HepG2 (cell line): Measurements from ENCODE around the gene VMO1.

Experiments used
- FOXA3 ChIP-seq: IDR thresholded peaks from 2 replicates; pipeline ENCODE4 v1.6.1; 2016; ENCODE audit warnings: missing genetic modification reagents, missing compliant biosample characterization
- FOXM1 ChIP-seq: sonication (generic); formaldehyde crosslinking; IDR thresholded peaks from 2 replicates; pipeline ENCODE4 v1.5.0; 2020; ENCODE audit warnings: missing genetic modification reagents
- GTF2F1 ChIP-seq: fragments of 150-350 bp; IDR thresholded peaks from 2 replicates; pipeline ENCODE4 v1.6.1; 2014; ENCODE audit warnings: low read length
- ZBTB7A ChIP-seq: sonication (generic); formaldehyde crosslinking; IDR thresholded peaks from 2 replicates; pipeline ENCODE4 v1.8.0; 2022; ENCODE audit warnings: mild to moderate bottlenecking, missing genetic modification reagents
- TF ChIP-seq, protein P1 (sequence below): sonication (generic); formaldehyde crosslinking; IDR thresholded peaks from 2 replicates; pipeline ENCODE4 v1.5.0; 2020; ENCODE audit warnings: mild to moderate bottlenecking, missing genetic modification reagents, moderate library complexity
- TF ChIP-seq, protein P2 (sequence below): sonication (generic); formaldehyde crosslinking; IDR thresholded peaks from 2 replicates; pipeline ENCODE4 v1.4.0; 2020; ENCODE audit warnings: missing genetic modification reagents, borderline replicate concordance
- TF ChIP-seq, protein P3 (sequence below): sonication (generic); formaldehyde crosslinking; conservative IDR thresholded peaks from 2 replicates; pipeline ENCODE4 v1.4.0; 2020; ENCODE audit warnings: mild to moderate bottlenecking, missing genetic modification reagents, moderate library complexity
- TF ChIP-seq, protein P4 (sequence below): sonication (generic); formaldehyde crosslinking; IDR thresholded peaks from 2 replicates; pipeline ENCODE4 v1.8.1; 2023; ENCODE audit warnings: mild to moderate bottlenecking, missing genetic modification reagents
- TF ChIP-seq, protein P5 (sequence below): sonication (generic); formaldehyde crosslinking; IDR thresholded peaks from 2 replicates; pipeline ENCODE4 v1.4.0; 2020; ENCODE audit warnings: mild to moderate bottlenecking, low read depth, missing genetic modification reagents
- TF ChIP-seq, protein P6 (sequence below): sonication (generic); formaldehyde crosslinking; IDR thresholded peaks from 2 replicates; pipeline ENCODE4 v1.8.0; 2022; ENCODE audit warnings: low read depth, missing genetic modification reagents

DNA sequence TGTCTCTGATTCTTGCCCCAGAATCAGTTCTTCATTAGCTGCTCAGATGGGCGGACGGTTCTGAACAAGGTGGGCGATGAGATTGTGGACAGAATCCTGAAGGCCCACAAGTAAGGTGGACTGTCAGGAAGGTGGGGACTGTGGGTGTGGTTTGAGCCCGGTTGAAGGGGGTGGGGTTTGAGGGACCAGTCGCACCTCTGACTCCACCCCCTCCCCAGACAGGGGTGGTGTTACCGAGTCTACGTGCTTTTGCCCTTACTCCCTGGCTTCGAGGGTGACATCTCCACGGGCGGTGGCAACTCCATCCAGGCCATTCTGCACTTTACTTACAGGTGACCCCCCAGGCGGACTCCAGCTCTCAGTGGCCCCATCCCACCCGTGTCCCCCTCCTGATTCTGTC, 32.1 kb upstream of the VMO1 start:
- TF ChIP-seq, protein P1, sequence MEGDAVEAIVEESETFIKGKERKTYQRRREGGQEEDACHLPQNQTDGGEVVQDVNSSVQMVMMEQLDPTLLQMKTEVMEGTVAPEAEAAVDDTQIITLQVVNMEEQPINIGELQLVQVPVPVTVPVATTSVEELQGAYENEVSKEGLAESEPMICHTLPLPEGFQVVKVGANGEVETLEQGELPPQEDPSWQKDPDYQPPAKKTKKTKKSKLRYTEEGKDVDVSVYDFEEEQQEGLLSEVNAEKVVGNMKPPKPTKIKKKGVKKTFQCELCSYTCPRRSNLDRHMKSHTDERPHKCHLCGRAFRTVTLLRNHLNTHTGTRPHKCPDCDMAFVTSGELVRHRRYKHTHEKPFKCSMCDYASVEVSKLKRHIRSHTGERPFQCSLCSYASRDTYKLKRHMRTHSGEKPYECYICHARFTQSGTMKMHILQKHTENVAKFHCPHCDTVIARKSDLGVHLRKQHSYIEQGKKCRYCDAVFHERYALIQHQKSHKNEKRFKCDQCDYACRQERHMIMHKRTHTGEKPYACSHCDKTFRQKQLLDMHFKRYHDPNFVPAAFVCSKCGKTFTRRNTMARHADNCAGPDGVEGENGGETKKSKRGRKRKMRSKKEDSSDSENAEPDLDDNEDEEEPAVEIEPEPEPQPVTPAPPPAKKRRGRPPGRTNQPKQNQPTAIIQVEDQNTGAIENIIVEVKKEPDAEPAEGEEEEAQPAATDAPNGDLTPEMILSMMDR (CRISPR knock-in tag): no peak
- TF ChIP-seq, protein P2, sequence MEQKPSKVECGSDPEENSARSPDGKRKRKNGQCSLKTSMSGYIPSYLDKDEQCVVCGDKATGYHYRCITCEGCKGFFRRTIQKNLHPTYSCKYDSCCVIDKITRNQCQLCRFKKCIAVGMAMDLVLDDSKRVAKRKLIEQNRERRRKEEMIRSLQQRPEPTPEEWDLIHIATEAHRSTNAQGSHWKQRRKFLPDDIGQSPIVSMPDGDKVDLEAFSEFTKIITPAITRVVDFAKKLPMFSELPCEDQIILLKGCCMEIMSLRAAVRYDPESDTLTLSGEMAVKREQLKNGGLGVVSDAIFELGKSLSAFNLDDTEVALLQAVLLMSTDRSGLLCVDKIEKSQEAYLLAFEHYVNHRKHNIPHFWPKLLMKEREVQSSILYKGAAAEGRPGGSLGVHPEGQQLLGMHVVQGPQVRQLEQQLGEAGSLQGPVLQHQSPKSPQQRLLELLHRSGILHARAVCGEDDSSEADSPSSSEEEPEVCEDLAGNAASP (CRISPR knock-in tag): no peak
- TF ChIP-seq FOXA3 (CRISPR knock-in tag) (no peak), FOXM1 (CRISPR knock-in tag) (no peak), GTF2F1 (no peak), ZBTB7A (CRISPR knock-in tag) (no peak)
- TF ChIP-seq, protein P3, sequence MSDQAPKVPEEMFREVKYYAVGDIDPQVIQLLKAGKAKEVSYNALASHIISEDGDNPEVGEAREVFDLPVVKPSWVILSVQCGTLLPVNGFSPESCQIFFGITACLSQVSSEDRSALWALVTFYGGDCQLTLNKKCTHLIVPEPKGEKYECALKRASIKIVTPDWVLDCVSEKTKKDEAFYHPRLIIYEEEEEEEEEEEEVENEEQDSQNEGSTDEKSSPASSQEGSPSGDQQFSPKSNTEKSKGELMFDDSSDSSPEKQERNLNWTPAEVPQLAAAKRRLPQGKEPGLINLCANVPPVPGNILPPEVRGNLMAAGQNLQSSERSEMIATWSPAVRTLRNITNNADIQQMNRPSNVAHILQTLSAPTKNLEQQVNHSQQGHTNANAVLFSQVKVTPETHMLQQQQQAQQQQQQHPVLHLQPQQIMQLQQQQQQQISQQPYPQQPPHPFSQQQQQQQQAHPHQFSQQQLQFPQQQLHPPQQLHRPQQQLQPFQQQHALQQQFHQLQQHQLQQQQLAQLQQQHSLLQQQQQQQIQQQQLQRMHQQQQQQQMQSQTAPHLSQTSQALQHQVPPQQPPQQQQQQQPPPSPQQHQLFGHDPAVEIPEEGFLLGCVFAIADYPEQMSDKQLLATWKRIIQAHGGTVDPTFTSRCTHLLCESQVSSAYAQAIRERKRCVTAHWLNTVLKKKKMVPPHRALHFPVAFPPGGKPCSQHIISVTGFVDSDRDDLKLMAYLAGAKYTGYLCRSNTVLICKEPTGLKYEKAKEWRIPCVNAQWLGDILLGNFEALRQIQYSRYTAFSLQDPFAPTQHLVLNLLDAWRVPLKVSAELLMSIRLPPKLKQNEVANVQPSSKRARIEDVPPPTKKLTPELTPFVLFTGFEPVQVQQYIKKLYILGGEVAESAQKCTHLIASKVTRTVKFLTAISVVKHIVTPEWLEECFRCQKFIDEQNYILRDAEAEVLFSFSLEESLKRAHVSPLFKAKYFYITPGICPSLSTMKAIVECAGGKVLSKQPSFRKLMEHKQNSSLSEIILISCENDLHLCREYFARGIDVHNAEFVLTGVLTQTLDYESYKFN: no peak
- TF ChIP-seq, protein P4, sequence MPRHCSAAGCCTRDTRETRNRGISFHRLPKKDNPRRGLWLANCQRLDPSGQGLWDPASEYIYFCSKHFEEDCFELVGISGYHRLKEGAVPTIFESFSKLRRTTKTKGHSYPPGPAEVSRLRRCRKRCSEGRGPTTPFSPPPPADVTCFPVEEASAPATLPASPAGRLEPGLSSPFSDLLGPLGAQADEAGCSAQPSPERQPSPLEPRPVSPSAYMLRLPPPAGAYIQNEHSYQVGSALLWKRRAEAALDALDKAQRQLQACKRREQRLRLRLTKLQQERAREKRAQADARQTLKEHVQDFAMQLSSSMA (CRISPR knock-in tag): no peak
- TF ChIP-seq, protein P5, sequence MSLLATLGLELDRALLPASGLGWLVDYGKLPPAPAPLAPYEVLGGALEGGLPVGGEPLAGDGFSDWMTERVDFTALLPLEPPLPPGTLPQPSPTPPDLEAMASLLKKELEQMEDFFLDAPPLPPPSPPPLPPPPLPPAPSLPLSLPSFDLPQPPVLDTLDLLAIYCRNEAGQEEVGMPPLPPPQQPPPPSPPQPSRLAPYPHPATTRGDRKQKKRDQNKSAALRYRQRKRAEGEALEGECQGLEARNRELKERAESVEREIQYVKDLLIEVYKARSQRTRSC (CRISPR knock-in tag): no peak
- TF ChIP-seq, protein P6, sequence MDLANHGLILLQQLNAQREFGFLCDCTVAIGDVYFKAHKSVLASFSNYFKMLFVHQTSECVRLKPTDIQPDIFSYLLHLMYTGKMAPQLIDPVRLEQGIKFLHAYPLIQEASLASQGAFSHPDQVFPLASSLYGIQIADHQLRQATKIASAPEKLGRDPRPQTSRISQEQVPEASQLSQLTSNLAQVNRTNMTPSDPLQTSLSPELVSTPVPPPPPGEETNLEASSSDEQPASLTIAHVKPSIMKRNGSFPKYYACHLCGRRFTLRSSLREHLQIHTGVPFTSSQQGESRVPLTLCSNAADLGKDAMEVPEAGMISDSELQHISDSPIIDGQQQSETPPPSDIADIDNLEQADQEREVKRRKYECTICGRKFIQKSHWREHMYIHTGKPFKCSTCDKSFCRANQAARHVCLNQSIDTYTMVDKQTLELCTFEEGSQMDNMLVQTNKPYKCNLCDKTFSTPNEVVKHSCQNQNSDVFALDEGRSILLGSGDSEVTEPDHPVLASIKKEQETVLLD (CRISPR knock-in tag): no peak
